Measurements from ENCODE around the gene RBPMS2.
A peak's percentile ranks its signal among the peaks of the same experiment; 100 is the strongest.
"Not testable (repeated sequence)": the region's sequence is repeated elsewhere in the genome, so short reads cannot be mapped to it uniquely, and the experiment has no call there.

Gene RBPMS2

DNA sequence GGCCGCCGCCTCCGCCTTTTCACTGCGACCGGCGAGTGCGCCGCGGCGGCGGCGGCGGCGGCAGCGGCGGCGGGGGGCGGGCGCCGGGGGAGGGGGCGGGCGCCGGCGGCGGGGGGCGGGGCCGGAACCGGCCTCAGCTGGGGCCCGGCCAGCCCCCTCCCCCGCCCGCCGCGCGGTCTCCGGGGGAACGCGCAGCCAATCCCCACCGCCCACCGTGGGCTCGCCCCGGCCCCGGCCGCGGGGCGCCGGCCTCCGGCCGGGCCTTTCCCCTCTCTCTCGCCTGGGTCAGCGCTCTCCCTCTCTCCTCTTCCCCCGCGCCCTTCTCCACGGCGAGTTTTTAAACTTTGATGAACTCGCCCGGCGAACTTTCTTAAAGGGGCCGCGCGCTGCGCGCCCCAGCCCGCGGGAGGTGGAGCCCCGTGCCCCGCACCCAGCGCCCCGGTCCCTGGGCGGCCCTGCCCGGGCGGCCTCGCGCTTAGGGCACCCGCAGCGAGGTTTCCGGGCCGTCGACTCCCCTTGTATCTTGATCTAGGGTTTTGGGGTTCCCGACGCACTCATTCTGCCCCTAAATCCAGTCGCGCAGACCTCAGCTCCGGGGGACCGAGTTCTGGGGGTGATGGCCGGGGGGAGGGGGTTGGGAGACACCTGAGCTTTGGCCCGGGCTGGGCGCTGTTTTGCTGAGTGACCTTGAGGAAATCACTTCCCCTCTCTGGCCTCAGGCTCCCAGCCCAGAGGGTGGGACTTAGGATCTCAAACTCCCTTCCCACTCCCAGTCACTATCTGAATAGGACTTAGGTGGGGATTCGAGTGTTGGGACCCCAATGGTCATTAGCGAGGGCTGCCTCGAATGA is at the start of gene RBPMS2:
RBPMS2 (minus strand) TSS at position 39 of the 851 bp plus-strand sequence. CDS start 270 bp downstream, outside the sequence.
- DNase-seq = no peak

DNA sequence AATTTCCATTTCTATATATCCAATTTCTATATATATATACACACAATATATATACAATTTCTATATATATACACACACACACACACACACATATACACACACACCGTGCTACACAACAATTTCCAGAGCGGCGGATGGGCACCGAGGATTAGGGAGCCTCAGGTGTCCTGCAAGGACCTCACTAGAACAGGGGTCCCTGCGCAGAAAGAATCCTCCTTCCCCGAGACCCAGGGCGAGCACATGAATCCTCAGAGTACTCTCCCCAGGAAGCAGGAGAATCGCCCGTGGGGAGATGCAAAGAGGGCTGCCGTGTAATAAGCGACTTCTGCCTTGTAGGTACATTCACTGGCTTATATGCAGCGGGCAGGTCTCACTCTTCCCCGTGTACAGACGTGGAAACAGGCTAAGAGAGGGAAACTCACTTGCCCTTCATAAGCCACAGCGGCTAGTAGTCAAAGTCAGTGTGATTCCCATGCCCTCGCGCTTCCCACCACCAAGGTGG is 49.6 kb upstream of the RBPMS2 start:
- no peak for DNase-seq

DNA sequence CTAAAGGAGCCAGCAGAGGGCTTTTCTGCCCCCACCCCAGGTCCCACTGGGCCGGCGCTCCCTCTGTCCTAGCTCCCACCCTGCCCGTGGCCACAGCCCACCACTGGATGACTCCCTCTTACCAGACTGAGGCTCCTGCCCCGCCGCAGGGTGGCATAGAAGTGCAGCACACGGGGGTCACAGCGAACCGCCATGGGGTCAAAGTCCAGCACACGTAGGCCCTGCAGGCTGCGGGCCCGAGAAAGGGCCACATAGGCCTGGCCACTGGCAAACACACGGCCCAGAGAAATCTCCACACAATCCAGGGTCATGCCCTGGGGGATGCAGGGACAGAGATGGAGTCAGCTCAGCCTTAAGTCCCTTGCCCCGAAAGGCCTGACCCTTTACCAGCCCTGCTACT is 41.1 kb upstream of the RBPMS2 start:
- DNase-seq = no peak

DNA sequence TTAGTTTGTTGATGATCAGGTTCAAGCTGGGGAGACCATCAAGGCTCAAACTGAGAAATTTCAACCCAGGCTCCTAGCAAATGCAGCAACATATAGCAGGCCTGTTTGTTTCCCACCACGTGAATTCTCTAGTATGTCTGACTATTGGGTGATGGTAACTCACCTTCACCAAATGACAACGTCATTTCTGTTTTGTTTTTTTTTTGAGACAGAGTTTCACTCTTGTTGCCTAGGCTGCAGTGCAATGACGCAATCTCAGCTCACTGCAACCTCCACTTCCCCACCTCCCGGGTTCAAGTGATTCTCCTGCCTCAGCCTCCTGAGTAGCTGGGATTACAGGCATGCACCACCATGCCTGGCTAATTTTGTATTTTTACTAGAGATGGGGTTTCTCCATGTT is 39.6 kb upstream of the RBPMS2 start:
- DNase-seq = not testable (repeated sequence)

DNA sequence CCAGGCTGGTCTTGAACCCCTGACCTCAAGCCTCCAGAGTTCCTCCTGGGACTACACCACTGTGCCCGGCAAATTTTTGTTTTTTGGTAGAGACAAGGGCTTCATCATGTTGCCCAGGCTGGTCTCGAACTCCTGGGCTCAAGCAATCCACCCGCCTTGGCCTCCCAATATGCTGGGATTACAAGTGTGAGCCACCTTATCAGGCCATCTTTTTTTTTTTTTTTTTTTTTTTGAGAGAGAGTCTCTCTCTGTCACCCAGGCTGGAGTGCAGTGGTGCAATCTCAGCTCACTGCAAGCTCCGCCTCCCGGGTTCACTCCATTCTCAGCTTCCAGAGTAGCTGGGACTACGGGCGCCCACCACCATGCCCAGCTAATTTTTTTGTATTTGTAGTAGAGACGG is 38.9 kb upstream of the RBPMS2 start:
- DNase-seq = not testable (repeated sequence)

DNA sequence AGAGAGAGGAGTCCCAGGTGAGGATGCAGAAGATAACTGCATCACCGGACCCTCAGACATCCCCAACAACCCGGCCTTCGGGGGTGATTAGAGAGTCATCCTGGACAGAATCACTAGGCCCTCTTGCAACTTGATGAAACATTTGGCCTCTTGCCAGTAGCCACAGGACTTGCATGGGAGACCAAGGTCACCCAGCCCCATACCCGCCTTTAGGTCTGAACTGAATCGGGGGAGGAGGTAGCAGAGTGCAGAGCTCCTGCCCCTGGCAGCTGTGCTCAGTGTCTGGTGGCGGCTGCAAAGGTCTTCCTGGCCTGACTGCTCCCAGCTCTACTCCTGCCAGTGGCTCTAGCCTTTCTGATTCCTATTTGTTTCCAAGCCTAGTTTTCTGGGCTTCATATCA is 37.7 kb upstream of the RBPMS2 start:
- DNase-seq = no peak

DNA sequence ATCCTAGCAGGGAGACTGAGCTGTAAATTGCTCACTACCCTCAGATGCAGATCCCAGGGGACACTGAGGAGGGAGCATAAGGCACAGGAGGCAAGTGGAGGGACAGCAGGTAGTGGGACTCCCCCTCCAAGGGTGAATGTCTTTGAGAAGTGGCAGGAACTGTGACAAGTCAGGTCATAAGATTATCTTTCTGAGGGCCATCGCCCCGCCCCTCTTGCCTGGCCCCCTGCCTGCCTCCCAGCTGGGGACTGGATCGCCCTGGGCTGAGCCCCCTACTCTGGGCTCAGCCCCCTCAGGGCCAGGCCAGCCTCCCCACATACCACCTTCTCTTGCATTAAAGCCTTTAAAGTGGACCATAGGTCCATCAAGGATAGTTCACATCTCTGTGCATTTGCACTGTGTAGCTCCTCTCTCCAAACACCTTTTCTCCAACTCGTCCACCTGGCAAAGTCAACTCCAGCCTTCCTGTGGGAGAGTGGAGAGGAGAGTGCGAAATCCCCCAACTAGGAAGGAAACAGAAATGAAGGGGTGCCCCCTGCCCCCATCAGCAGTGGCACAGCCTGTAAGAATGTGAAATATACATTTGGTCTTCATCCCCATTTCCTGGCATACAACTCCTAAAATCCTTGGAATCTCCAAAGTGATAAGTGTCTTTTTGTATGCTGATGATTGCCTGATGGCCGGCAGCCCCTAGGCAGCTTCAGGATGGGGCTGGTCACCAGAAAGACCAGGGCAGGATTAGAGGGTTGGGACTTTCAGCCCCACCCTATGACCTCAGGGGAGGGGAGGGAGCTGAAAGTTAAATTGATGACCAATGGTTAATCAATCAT is 35.3 kb upstream of the RBPMS2 start:
- no peak for DNase-seq

DNA sequence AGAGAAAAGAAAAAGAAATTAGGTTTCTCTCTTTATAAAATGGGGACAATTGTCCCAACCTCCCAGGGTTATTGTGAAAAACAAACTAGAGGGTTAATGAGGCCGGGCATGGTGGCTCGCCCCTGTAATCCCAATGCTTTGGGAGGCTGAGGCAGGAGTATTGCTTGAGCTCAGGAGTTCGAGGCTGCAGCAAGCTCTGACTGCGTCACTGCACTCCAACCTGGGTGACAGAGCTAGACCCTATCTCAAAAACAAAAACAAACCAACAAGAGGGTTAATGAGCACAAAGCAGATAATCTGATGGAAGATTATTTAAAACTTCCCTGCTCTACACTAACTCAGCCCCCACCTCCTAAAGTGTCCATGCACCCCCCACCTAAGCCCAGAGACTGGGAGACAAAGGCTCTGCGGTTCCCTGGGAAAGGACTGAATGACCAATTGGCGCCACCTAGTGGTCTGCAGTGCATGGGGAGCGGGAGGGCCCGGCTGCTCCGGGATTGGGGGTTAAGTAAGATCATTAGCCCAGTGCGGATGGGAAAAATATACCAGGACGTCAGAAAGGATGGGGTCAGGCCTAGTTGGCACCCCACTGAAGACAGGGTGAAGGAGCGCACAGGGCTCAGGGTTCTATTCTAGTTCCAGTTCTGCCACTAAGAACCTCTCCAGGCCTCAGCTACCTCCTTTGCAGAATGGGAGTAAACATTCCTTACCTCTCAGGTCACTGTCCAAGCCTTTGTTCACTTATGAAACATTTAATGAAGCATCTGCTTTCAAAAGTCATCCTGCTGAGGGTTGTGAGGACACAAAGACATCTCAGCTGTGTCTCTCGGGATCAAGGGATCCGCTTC is 34.5 kb upstream of the RBPMS2 start:
- peak; percentile 58 for DNase-seq

DNA sequence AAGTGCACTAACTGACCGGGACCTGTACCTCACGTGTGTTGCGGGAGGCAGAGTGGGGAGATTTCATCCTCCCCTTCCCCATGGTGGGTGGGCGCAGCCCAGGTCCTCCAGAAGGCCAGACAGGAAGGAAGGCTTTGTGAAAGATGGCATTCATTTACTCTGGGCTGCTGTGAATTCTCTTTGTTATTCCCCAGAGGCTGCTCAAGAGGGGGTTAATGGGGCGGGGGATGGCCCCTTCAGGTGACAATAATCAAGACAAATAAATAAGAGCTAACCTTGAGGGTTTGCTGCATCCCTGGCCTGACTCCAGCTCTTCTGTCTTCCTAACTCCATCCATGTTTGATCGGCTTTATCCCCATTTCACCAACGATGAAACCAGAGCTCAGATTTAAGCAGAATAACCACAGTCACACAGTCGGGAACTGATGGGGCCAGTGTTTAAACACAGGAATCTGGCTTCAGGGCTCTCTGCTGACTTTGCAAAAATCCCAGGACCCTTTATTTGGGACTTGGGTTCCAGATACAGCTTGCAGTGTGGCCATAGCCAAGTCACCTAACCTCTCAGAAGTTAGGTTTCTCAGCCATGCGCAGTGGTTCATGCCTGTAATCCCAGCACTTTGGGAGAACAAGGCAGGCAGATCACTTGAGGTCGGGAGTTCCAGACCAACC is 33.5 kb upstream of the RBPMS2 start:
- DNase-seq = no peak

DNA sequence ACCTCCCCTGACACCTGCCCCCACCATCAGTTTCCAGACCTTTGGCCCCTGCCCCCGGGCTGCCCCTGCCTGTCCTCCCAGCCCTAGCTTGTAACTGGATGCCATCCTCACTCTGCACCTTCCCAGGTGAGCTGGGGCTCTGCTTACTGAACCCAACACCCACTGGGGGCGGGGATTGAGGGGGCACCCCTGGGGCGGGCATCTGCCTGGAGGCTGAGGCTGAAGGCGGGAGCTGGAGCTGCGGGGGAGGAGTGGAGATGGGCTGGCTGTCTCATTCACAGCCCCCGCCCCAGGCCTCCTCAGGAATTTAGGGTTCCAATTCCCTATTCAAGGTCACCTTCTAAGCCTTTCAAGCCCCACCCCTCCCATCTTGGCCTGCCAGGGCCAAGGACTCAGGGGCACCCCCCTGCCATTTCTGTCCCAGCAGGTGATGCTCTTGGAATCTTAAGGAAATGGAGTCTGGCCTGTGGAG is 32.4 kb upstream of the RBPMS2 start:
- no peak for DNase-seq

DNA sequence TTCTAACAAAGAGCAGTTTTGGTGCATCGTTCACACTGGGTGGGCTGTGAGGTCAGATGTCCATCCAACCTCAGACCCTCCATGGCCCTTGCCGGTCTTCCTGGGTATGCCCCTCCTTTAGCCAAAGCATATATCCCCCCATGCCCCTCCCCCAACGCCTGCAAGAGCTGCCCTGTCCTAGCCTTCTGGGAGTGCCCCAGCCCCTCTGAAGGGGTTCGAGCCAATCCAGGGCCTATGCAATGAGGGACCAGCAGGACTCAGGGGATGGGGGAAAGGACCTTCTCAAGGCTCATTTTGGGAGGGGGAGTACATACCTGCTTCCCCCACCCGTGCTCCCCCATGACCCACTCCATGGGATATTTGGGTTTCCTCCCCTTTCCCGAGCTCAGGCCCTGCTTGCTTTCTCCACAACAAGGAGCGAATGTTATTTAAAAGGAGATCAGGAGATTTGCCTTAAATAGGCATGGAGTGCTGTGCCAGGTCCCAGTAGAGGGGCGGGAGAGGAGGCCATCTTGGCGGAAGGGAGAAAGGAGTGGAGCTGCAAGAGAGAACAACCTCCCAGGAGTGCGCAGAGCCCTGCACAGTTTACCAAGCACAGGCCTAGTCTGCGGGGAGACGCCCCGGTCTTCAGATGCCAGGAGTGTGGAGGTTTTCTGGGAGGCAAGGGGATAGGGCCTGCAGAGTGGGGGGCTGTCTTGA is 31.8 kb upstream of the RBPMS2 start:
- no peak for DNase-seq

DNA sequence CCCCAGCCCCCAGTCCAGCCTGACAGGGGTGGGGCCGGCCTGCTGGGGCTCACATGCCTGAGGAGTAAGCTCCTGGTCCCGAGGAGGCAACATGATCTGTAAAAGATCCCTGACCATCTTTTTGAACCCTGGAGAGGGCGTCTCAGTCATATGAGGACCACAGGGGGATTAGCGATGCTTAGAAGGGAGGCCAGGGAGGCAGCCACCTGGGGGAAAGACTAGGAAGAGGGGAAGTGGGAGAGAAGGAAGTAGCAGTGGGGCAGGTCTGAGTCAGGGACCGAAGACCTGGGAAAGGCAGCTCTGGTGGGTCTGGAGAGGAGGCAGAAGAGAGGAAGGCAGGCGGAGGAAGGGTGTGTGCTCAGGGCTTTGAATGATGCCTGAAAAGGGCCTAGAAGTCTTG is 31.1 kb upstream of the RBPMS2 start:
- no peak for DNase-seq

DNA sequence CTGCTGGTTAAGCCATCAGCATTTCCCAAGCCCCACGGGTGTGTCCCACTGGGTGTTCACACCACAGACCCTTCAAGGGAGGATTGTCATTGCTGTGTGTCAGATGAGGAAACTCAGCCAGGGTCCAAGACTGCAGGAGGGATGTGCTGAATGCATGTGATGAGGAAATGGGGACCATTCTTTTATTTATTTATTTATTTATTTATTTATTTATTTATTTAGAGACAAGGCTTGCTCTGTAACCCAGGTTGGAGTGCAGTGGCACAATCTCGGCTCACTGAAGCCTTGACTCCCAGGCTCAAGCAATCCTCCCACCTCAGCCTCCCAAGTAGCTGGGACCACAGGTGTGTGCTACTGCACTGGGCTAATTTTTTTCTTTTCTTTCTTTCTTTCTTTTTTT is 29.2 kb upstream of the RBPMS2 start:
- DNase-seq = no peak

DNA sequence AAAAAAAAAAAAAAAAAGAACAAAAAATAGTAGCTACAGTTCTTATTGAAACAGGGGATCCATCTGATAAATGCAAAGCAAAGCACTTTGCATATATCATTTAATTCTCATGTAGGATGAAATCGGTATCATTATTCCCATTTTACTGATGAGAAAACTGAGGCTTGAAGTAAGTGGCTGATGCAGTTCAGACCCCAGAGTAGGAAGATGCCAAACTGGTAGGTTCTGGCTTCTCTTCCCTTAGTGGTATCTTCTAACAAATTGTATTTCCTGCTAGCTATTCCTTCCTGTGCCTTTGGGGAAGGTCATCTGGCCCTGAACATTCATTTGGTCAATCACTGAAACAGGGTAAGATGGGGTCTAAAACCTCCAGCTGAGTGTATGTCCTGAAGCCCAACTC is 28.1 kb upstream of the RBPMS2 start:
- no peak for DNase-seq

DNA sequence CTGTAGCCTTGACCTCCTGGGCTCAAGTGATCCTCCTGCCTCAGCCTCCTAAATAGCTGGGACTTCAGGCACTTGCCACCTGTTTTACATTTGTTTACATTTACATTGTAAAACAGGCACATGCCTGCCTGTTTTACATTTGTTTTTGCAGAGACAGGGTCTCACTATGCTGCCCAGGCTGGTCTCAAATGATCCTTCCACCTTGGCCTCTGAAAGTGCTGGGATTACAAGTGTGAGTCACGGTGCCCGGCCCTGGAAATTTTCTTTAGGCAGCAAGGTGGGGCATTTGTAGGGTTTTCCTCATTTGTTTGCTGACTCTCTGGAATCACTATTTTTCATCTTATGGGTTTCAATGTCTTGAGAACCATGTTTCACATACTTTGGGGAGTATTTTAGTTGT is 25.1 kb upstream of the RBPMS2 start:
- no peak for DNase-seq

DNA sequence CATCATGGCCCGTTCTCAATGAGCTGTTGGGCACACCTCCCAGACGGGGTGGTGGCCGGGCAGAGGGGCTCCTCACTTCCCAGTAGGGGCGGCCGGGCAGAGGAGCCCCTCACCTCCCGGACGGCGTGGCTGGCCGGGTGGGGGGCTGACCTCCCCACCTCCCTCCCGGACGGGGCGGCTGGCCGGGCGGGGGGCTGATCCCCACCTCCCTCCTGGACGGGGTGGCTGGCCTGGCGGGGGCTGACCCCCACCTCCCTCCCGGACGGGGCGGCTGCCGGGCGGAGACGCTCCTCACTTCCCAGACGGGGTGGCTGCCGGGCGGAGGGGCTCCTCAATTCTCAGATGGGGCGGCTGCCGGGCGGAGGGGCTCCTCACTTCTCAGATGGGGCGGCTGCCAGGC is 23.5 kb upstream of the RBPMS2 start:
- not testable (repeated sequence) for DNase-seq

DNA sequence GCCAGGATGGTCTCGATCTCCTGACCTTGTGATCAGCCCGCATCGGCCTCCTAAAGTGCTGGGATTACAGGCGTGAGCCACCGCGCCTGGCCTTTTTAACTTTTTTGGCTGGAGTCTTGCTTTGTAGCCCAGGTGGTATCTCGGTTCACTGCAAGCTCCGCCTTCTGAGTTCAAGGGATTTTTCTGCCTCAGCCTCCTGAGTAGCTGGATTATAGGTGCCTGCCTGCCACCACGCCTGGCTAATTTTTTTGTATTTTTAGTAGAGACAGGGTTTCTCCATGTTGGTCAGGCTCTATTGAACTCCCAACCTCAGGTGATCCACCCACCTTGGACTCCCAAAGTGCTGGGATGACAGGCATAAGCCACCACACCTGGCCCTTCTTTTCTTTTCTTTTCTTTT is 20.5 kb upstream of the RBPMS2 start:
- not testable (repeated sequence) for DNase-seq

DNA sequence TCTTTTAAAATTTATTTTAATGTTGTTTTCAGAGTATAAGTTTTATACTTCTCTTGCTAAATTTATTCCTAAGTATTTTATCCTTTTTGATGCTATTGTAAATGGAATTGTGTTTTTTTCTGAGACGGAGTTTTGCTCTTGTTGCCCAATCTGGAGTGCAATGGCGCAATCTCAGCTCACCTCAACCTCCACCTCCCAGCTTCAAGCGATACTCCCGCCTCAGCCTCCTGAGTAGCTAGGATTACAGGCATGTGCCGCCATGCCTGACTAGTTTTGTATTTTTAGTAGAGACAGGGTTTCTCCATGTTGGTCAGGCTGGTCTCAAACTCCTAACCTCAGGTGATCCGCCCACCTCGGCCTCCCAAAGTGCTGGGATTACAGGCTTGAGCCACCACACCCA is 19.9 kb upstream of the RBPMS2 start:
- DNase-seq = not testable (repeated sequence)

DNA sequence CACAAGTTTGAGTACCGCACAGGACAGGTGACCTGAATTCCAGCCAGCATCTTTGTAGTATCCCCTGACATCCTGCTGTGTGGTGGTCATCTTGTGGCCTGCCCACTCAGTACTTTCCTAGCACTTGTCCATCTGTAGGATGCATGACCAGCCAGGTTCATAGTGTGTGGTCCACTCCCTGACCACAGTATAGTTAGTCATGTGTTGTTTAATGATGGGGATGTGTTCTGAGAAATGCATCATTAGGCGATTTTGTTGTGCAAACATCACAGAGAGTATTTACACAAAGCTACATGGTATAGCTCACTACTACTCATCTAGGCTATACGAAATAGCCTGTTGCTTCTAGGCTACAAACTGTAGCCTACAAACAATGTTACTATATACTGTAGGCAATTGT is 16.9 kb upstream of the RBPMS2 start:
- peak; percentile 19 for DNase-seq

DNA sequence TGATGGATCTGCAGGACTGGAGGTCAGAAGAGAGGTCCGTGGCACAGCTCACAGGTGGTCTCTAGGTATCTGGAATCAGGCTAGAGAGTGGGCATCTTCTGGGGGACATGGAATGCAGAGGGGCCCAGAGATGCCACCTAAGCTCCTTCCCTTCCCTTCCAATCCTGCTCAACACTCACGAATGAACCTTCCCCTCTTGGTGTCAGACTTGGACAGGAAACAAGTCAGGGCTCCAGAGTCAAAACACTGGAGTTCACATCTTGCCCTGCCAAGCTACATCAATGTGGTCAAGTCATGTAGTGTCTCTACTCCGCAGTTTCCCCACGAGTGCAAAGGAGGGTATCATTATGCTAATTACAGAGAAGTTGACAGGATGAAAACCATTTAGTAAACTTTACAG is 16.0 kb upstream of the RBPMS2 start:
- no peak for DNase-seq

DNA sequence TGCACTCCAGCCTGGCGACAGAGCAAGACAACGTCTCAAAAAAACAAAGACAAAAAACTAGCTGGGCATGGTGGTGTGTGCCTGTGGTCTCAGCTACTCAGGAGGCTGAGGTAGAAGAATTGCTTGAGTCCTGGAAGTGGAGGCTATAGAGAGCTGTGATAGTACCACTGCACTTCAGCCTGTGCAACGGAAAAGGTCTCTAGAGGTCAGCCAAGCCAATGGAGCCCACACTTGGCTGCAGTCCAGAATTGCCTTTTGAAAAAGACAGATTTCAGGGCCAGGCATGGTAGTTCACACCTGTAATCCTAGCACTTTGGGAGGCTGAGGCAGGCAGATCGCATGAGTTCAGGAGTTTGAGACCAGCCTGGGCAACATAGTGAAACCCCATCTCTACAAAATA is 8.4 kb upstream of the RBPMS2 start:
- DNase-seq = no peak

DNA sequence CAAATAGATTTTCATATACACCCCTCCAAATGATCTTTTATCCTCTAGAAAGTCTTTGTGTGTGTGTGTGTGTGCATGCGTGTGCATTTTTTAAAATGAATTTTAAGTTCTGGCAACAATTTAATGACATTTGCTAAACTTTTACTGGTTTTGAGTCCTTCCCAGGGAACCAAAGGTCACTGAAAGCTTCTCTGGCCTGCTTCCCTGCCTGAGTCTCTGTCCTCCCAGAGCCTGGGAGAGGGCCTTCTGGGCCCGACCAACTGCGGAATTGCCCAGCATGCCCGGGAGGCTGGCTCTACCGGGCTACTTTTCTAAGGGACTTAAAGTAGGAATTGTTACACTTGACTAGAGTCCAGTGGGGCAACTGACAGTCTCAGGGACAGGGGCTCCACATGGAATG is 7.4 kb upstream of the RBPMS2 start:
- DNase-seq = no peak
